SH-SY5Y (cell line): ENCODE results near the gene CYREN.

Experiments
- GATA2 ChIP-seq: IDR thresholded peaks from 2 replicates; pipeline ENCODE4 v1.6.1; 2011; ENCODE audit warnings: mild to moderate bottlenecking, low read depth, low read length
- GATA3 ChIP-seq: IDR thresholded peaks from 2 replicates; pipeline ENCODE4 v1.6.1; 2011; ENCODE audit warnings: low read depth, mild to moderate bottlenecking, low read length, moderate library complexity

DNA sequence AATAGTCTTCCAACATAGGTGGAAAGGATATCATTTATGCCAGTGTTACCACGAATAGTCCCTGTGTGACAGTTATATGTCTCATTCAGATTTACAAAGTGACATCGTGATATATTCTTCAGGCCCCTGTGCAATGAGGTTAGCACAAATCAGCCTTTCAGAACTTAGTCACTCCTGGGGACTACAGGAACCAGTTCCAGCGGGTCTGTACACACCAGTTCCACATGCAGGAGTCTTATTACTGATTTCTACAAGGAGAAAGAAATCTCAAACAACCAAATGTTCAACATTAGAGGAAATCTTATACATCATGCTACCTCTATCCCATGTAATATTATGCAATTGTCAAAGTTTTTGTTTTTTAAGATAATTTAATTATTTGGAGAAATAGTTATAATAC lies 45.2 kb upstream of the CYREN start:
- TF ChIP-seq GATA2: no peak
- TF ChIP-seq GATA3: no peak
